A549 (cell line): ENCODE results near the gene TBC1D16.

Source experiments
- BHLHE40 ChIP-seq: IDR thresholded peaks from 2 replicates; pipeline ENCODE4 v1.6.1; 2012; ENCODE audit warnings: low read depth, low read length, inconsistent platforms
- CTCF ChIP-seq: fragments of >200 bp; sonication (Bioruptor Twin); formaldehyde crosslinking; IDR thresholded peaks from 3 replicates; pipeline ENCODE4 v1.5.1; 2016
- EP300 ChIP-seq, 2 experiments: fragments of >200 bp; sonication (Bioruptor Twin); formaldehyde crosslinking; IDR thresholded peaks; 2 replicates in 1 of 2; 3 replicates in 1 of 2; pipeline ENCODE4 v1.6.1; 2016 to 2017
- FOXS1 ChIP-seq: fragments of 250-450 bp; sonication (Bioruptor Pico); IDR thresholded peaks from 2 replicates; pipeline ENCODE4 v1.5.0; 2020; ENCODE audit warnings: mild to moderate bottlenecking, moderate library complexity
- KDM1A ChIP-seq: fragments of 200-600 bp; sonication (generic); IDR thresholded peaks from 2 replicates; pipeline ENCODE4 v1.6.1; 2016; ENCODE audit warnings: low read depth, mild to moderate bottlenecking
- MAFK ChIP-seq: fragments of 450-650 bp; IDR thresholded peaks from 2 replicates; pipeline ENCODE4 v1.6.1; 2014; ENCODE audit not compliant: partially characterized antibody
- MAX ChIP-seq: IDR thresholded peaks from 2 replicates; pipeline ENCODE4 v1.6.1; 2012
- POLR2A ChIP-seq: IDR thresholded peaks from 2 replicates; pipeline ENCODE4 v1.6.1; 2012; ENCODE audit warnings: mild to moderate bottlenecking, low read length
- RAD21 ChIP-seq, 2 experiments: fragments of >200 bp in 1 of 2; sonication (Bioruptor Twin) in 1 of 2; formaldehyde crosslinking in 1 of 2; IDR thresholded peaks in 1 of 2; conservative IDR thresholded peaks in 1 of 2; 2 replicates in 1 of 2; 3 replicates in 1 of 2; pipeline ENCODE4 v1.6.1; 2012 to 2018; ENCODE audit warnings: inconsistent platforms in 1 of 2
- REST ChIP-seq: fragments of 200-600 bp; sonication (generic); IDR thresholded peaks from 2 replicates; pipeline ENCODE4 v1.6.1; 2016; ENCODE audit warnings: antibody characterized with exemption, mild to moderate bottlenecking, moderate library complexity
- RFX5 ChIP-seq: fragments of 450-650 bp; IDR thresholded peaks from 2 replicates; pipeline ENCODE4 v1.7.1; 2014; ENCODE audit warnings: antibody characterized with exemption, mild to moderate bottlenecking, moderate library complexity
- USF2 ChIP-seq: fragments of 450-650 bp; IDR thresholded peaks from 2 replicates; pipeline ENCODE4 v1.6.1; 2014; ENCODE audit warnings: antibody characterized with exemption

DNA sequence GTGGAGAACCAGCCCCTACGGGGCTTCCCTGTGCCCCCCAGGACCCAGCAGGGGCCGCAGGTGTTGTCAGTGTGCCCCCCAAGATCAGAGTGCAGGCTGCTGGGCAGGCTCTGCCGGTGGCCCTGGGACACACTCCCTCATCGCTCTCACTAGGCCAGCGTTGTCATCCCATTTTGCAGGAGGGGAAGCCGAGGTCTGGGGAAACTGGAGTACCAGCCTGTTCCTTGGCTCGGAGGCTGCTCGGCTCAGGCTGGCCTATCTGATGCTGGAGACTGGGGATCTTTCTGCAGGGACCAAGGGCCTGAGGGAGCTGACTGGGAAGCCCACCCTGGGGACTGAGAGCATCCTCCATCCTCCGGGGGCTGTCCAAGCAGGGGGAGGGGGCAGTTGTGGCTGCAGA, 122.2 kb downstream of the TBC1D16 start:
- no peak for TF ChIP-seq POLR2A
- no peak for TF ChIP-seq RFX5
- no peak for TF ChIP-seq USF2
- no peak for TF ChIP-seq EP300 (IDR thresholded peaks at IDR 0.05)
- TF ChIP-seq MAFK, result no peak
- no peak for TF ChIP-seq MAX
- TF ChIP-seq CTCF, result no peak
- no peak for TF ChIP-seq REST
- TF ChIP-seq RAD21 (conservative IDR thresholded peaks at IDR 0.05 in 1 of 2, IDR thresholded peaks at IDR 0.05 in 1 of 2), result no peak
- TF ChIP-seq KDM1A, result no peak
- no peak for TF ChIP-seq FOXS1 (CRISPR knock-in tag)
- TF ChIP-seq BHLHE40, result no peak
